Activated CD4-positive, alpha-beta T cell treated with anti-CD3 and anti-CD28 coated beads, Interleukin-2, Interleukin-6, amounts not matched to agents 100 ng/mL and 50 ng/mL, durations not matched to agents 16 hours and 8 hours (primary cell): ENCODE results near the gene GREM2.
A peak's percentile ranks its signal among the peaks of the same experiment; 100 is the strongest.

ENCODE experiments used
- DNase-seq: peaks from one replicate; pipeline ENCODE4 v3.0.0-alpha.2; 2020

Gene GREM2

GRCh38 chr1:240496941-240497340 is 115.0 kb downstream of the GREM2 start:
- DNase-seq: no peak

- DNase-seq: no peak
These were observed 115.6 kb downstream of the GREM2 start for GRCh38 chr1:240496356-240496755.

GRCh38 chr1:240495601-240496000 is 116.4 kb downstream of the GREM2 start:
- DNase-seq: no peak

- DNase-seq: peak; percentile 4
These were observed 119.0 kb downstream of the GREM2 start for GRCh38 chr1:240492832-240493440.

- DNase-seq: no peak
These were observed 120.2 kb downstream of the GREM2 start for GRCh38 chr1:240491796-240492195.

GRCh38 chr1:240491156-240491555 is 120.8 kb downstream of the GREM2 start:
- no peak for DNase-seq

GRCh38 chr1:240487493-240487892 is 124.5 kb downstream of the GREM2 start:
- DNase-seq: no peak

- DNase-seq: no peak
These were observed 125.3 kb downstream of the GREM2 start for GRCh38 chr1:240486611-240487010.

GRCh38 chr1:240484804-240485443 is 127.0 kb downstream of the GREM2 start:
- DNase-seq: no peak

GRCh38 chr1:240478536-240478935 is 133.4 kb downstream of the GREM2 start:
- DNase-seq: no peak

GRCh38 chr1:240475832-240476231 is 136.1 kb downstream of the GREM2 start:
- no peak for DNase-seq

- DNase-seq: peak; percentile 20
These were observed 137.8 kb downstream of the GREM2 start for GRCh38 chr1:240474133-240474614.

GRCh38 chr1:240468656-240469055 is 143.3 kb downstream of the GREM2 start:
- no peak for DNase-seq

GRCh38 chr1:240467895-240468294 is 144.1 kb downstream of the GREM2 start:
- DNase-seq: no peak

GRCh38 chr1:240466509-240466908 is 145.4 kb downstream of the GREM2 start:
- DNase-seq: no peak

GRCh38 chr1:240465531-240465940 is 146.4 kb downstream of the GREM2 start:
- no peak for DNase-seq

- no peak for DNase-seq
These were observed 147.9 kb downstream of the GREM2 start for GRCh38 chr1:240464099-240464498.

GRCh38 chr1:240462766-240463395 is 149.1 kb downstream of the GREM2 start:
- DNase-seq: no peak

GRCh38 chr1:240462277-240462676 is 149.7 kb downstream of the GREM2 start:
- DNase-seq: no peak

GRCh38 chr1:240457203-240457602 is 154.8 kb downstream of the GREM2 start:
- DNase-seq: no peak

GRCh38 chr1:240455228-240455821 is 156.6 kb downstream of the GREM2 start:
- DNase-seq: peak; percentile 4

GRCh38 chr1:240445369-240445768 is 166.6 kb downstream of the GREM2 start:
- DNase-seq: no peak

- DNase-seq: no peak
These were observed 170.3 kb downstream of the GREM2 start for GRCh38 chr1:240441669-240442068.
